ENCODE results near the gene AFAP1.

The AFAP1 gene

GRCh38 chr4:7752649-7753048 is 187.0 kb downstream of the AFAP1 start:
- no peak for DNase-seq (ENCODE audit: low read depth)
- TF ChIP-seq CTCF (IDR thresholded peaks at IDR 0.05; ENCODE audit: insufficient read depth, low read depth, low read length, missing control alignments), result no peak
- no peak overlapping the region for H3K4me3 ChIP-seq (ENCODE audit: low read depth, low read length)

GRCh38 chr4:7750972-7751371 is 188.7 kb downstream of the AFAP1 start:
- H3K4me3 ChIP-seq (ENCODE audit: low read depth, low read length), result no peak overlapping the region
- no peak for DNase-seq (ENCODE audit: low read depth)
- TF ChIP-seq CTCF (IDR thresholded peaks at IDR 0.05; ENCODE audit: insufficient read depth, low read depth, low read length, missing control alignments), result no peak

GRCh38 chr4:7750523-7750922 is 189.1 kb downstream of the AFAP1 start:
- no peak for DNase-seq (ENCODE audit: low read depth)
- TF ChIP-seq CTCF (IDR thresholded peaks at IDR 0.05; ENCODE audit: insufficient read depth, low read depth, low read length, missing control alignments), result no peak
- H3K4me3 ChIP-seq (ENCODE audit: low read depth, low read length), result no peak overlapping the region

- no peak for TF ChIP-seq CTCF (IDR thresholded peaks at IDR 0.05; ENCODE audit: insufficient read depth, low read depth, low read length, missing control alignments)
- no peak overlapping the region for H3K4me3 ChIP-seq (ENCODE audit: low read depth, low read length)
- no peak for DNase-seq (ENCODE audit: low read depth)
These were observed 192.1 kb downstream of the AFAP1 start for GRCh38 chr4:7747566-7747965.

GRCh38 chr4:7747062-7747385 is 192.6 kb downstream of the AFAP1 start:
- no peak for TF ChIP-seq CTCF (IDR thresholded peaks at IDR 0.05; ENCODE audit: insufficient read depth, low read depth, low read length, missing control alignments)
- DNase-seq (ENCODE audit: low read depth), result no peak
- H3K4me3 ChIP-seq (ENCODE audit: low read depth, low read length), result no peak overlapping the region

GRCh38 chr4:7746351-7747061 is 193.2 kb downstream of the AFAP1 start:
- no peak overlapping the region for H3K4me3 ChIP-seq (ENCODE audit: low read depth, low read length)
- no peak for DNase-seq (ENCODE audit: low read depth)
- no peak for TF ChIP-seq CTCF (IDR thresholded peaks at IDR 0.05; ENCODE audit: insufficient read depth, low read depth, low read length, missing control alignments)

- no peak for TF ChIP-seq CTCF (IDR thresholded peaks at IDR 0.05; ENCODE audit: insufficient read depth, low read depth, low read length, missing control alignments)
- no peak for DNase-seq (ENCODE audit: low read depth)
- no peak overlapping the region for H3K4me3 ChIP-seq (ENCODE audit: low read depth, low read length)
These were observed 194.3 kb downstream of the AFAP1 start for GRCh38 chr4:7745301-7745885.
